ENCODE data around the gene SPAG16.

DNA sequence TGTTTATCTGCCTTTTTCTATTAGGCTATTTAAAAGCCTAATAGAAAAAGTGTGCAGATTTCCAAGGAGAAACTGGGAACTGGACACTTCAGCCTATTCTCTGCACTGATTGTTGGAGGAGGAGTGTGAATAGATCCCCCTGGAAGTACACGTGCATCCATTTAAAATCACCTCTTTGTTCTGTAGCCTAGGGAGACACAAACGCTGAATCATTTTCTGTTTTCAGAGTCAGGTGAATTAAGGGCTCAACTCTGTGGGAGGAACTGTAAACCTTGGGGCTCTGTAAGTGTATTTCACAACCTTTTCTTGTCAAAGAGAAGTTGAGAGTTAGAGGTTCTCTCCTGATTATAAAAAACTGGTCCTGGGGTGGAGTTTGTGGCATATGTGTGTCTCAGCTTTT, 159.7 kb downstream of the SPAG16 start:
- TF ChIP-seq, protein P1, sequence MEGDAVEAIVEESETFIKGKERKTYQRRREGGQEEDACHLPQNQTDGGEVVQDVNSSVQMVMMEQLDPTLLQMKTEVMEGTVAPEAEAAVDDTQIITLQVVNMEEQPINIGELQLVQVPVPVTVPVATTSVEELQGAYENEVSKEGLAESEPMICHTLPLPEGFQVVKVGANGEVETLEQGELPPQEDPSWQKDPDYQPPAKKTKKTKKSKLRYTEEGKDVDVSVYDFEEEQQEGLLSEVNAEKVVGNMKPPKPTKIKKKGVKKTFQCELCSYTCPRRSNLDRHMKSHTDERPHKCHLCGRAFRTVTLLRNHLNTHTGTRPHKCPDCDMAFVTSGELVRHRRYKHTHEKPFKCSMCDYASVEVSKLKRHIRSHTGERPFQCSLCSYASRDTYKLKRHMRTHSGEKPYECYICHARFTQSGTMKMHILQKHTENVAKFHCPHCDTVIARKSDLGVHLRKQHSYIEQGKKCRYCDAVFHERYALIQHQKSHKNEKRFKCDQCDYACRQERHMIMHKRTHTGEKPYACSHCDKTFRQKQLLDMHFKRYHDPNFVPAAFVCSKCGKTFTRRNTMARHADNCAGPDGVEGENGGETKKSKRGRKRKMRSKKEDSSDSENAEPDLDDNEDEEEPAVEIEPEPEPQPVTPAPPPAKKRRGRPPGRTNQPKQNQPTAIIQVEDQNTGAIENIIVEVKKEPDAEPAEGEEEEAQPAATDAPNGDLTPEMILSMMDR (IDR thresholded peaks at IDR 0.05) = no peak
- TF ChIP-seq POLR2A (IDR thresholded peaks at IDR 0.05) = no peak

All from transverse colon (tissue), 3 donors.